Measurements from ENCODE around the gene EXD3. TPM values are rescaled to one million over a fixed set of nuclear protein-coding genes. Genes with fewer than 3 reads are reported as not detected.

The EXD3 gene, protein sequence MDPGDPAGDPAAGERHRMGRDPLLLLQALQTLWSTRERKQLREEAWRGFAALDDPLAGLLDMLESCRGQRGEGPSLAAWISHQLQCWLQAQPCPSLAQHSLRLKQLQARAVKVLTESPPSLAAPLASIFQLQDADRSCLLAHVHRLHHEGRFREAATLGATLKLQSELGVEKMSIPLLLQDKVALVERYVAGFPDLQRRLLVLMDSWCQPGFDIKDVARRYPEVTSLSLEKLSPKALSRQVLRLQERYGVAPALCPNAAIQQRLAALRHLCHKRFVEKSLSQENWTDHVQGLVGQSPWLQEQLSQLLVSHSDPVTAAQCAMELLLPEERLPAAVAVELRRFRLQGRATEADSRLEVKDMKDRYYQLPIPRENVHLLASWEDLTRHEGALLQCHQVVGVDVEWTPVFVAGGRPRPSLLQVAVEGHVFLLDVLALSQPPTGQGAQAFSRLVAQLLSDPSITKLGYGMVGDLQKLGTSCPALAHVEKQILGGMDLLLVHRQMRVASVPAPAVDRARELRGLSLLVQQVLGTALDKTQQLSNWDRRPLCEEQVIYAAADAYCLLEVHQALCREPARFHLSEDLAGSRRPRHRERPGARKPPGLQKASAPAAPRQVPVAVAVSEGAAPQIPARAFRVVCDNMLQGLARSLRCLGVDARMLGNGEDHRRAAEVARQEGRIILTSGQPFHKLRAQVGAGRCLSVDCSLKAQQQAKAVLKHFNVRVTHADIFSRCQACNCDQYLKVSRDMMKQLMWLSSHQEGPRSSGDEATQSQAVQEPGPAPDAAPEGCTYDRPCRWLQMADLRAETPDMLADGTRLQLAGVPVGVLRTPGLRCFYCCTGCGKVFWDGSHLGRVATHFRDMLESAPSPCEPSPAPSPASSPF
- total RNA-seq (2011; cell fraction: chromatin; rRNA removed; ENCODE audit: low replicate concordance), result 17.3 and 38.8 TPM in 2 replicates
- total RNA-seq (2011; cell fraction: nucleolus; rRNA removed), result 26.5 and 29.7 TPM in 2 replicates
- total RNA-seq (2011; cell fraction: nucleoplasm; rRNA removed), result 17.2 and 17.5 TPM in 2 replicates
- total RNA-seq (2014; rRNA removed) (6.5 and 6.7 TPM in 2 replicates), total RNA-seq (2014; rRNA removed; fragmentation: Illumina TruSeq; extraction: Trizol) (1.3 and 1.5 TPM in 2 replicates), total RNA-seq (2015; rRNA removed; fragmentation: Illumina TruSeq; extraction: Trizol) (3.3 and 3.4 TPM in 2 replicates), total RNA-seq (2021) (11.7 and 12.5 TPM in 2 replicates), polyA plus RNA-seq (2011; rRNA removed) (3.9 and 8.0 TPM in 2 replicates), polyA plus RNA-seq (2014; fragmentation: Illumina TruSeq; extraction: Trizol) (5.6 and 8.5 TPM in 2 replicates), polyA plus RNA-seq (2014; fragmentation: Nextera tagmentation; extraction: Ambion mirVana) (under 1 TPM; 0.29 to 0.35 TPM), polyA plus RNA-seq (2014; rRNA removed) (8.6 and 10.2 TPM in 2 replicates), polyA minus RNA-seq (2011; rRNA and poly(A)+ RNA removed) (2.0 and 3.0 TPM in 2 replicates), Bru-seq, nascent RNA (percentile 49 among the genes with signal in this experiment), BruChase-seq, experiment 1, labeled RNA remaining after a 2-hour chase (percentile 43 among the genes with signal in this experiment), BruChase-seq, experiment 2, labeled RNA remaining after a 6-hour chase (percentile 45 among the genes with signal in this experiment)
- polyA plus RNA-seq (2011; cell fraction: cytosol; rRNA removed), result 5.1 and 8.7 TPM in 2 replicates
- 60.2 and 73.6 TPM in 2 replicates for polyA plus RNA-seq (2011; cell fraction: nucleus; rRNA removed)
- 7.9 and 18.3 TPM in 2 replicates for polyA plus RNA-seq (2012)
- 2.3 and 5.6 TPM in 2 replicates for polyA minus RNA-seq (2011; cell fraction: cytosol; rRNA and poly(A)+ RNA removed)
- 6.2 and 8.9 TPM in 2 replicates for polyA minus RNA-seq (2011; cell fraction: nucleus; rRNA and poly(A)+ RNA removed)
- long read RNA-seq, experiment 1, partial matches to known transcripts, result 3 of 12 reads
- long read RNA-seq, experiment 1, other reads (novel, unspliced or antisense), result 5 of 12 reads
- long read RNA-seq, experiment 2, transcript EXD3-203 (3 exons, 1,585 nt), result major isoform, 6 of 15 reads
- long read RNA-seq, experiment 2, partial matches to known transcripts, result 5 of 15 reads
- long read RNA-seq, experiment 2, other reads (novel, unspliced or antisense), result 3 of 15 reads
- long read RNA-seq, experiment 3, partial matches to known transcripts, result 0 of 1 reads
- long read RNA-seq, experiment 3, other reads (novel, unspliced or antisense), result 0 of 1 reads

GRCh38 chr9:137422604-137423513, at the start of gene EXD3, which contains the start of gene NOXA1:
Gene EXD3 (minus strand): TSS chr9:137423162. CDS start chr9:137395357, 27,805 bp downstream.
Gene NOXA1 (plus strand): TSS chr9:137423393. CDS start chr9:137423530, 137 bp downstream.
- ATAC-seq (peak; percentile 87), FAIRE-seq (peak; percentile 40), DNase-seq (ENCODE audit: extremely low read depth in 1 of 4, low spot score in 3 of 4) (peak; percentile 96 to 98 (median 98))
- Histone ChIP-seq H2AFZ (ENCODE audit: low read depth, low read length) (peak within 1 kb of the TSS; percentile 71), H3K9me1 (ENCODE audit: control insufficient read depth, insufficient read depth, low read length) (no peaks in the 10 kb centered on the region), H3K4me2 (ENCODE audit: insufficient read depth, low read length) (peak within 1 kb of the TSS; percentile 94), H3K79me2 (ENCODE audit: control insufficient read depth, insufficient read depth, low read length) (peaks cover 43% of the 10 kb centered on the region), H3K9me3 (replicated peaks; ENCODE audit: control insufficient read depth, insufficient read depth, low read depth, low read length) (no peaks in the 10 kb centered on the region), H3K4me1 (replicated peaks in 1 of 2; ENCODE audit: control insufficient read depth in 2 of 2, insufficient read depth in 2 of 2, low read length in 2 of 2) (peaks cover 35 to 46% of the 10 kb centered on the region in 2 experiments), H3K27ac (ENCODE audit: extremely low read depth, low read depth, low read length) (peak within 1 kb of the TSS; percentile 72), H3K9ac (ENCODE audit: insufficient read depth in 1 of 2, low read depth in 2 of 2, low read length in 2 of 2) (peak within 1 kb of the TSS; percentile 80 to 95), H3K27me3 (ENCODE audit: control insufficient read depth in 2 of 2, insufficient read depth in 2 of 2, low read length in 2 of 2) (no peaks in the 10 kb centered on the region), H3K4me3 (peak within 1 kb of the TSS; percentile 97), H3K36me3 (ENCODE audit: control insufficient read depth, insufficient read depth, low read length) (peaks cover 5% of the 10 kb centered on the region; the same call in 1 of the 3 replicates), H4K20me1 (replicated peaks; ENCODE audit: control insufficient read depth, insufficient read depth, low read length) (no peaks in the 10 kb centered on the region)
- in situ Hi-C loops (cut with MboI) (no loop called here), intact Hi-C loops (cut with micrococcal nuclease) (loop anchor here (10.0 kb wide), 1 partner anchor 118 kb away; the partner anchor contains the start of gene NRARP)
- CTCF ChIA-PET (ENCODE audit: low intra/inter-chr PET ratio), result interaction anchor here (0.7 to 1.1 kb wide), 2 partner anchors 23 to 145 kb away, joined by 4 to 5 read pairs; no protein-coding TSS in a partner anchor
- POLR2A ChIA-PET, result interaction anchor here (0.6 to 3.4 kb wide), 8 partner anchors 8 to 305 kb away, joined by 3 to 21 read pairs (median 4); no protein-coding TSS in a partner anchor
- WGBS (ENCODE audit: insufficient coverage, low coverage, missing lambda C conversion rate), result under 1% methylated on average over 25 of the region's 113 CpGs
- no TSS peak for BruUV-seq (replicated peaks)
- TF ChIP-seq, protein P1, sequence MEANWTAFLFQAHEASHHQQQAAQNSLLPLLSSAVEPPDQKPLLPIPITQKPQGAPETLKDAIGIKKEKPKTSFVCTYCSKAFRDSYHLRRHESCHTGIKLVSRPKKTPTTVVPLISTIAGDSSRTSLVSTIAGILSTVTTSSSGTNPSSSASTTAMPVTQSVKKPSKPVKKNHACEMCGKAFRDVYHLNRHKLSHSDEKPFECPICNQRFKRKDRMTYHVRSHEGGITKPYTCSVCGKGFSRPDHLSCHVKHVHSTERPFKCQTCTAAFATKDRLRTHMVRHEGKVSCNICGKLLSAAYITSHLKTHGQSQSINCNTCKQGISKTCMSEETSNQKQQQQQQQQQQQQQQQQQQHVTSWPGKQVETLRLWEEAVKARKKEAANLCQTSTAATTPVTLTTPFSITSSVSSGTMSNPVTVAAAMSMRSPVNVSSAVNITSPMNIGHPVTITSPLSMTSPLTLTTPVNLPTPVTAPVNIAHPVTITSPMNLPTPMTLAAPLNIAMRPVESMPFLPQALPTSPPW (CRISPR knock-in tag; IDR thresholded peaks at IDR 0.05), result peak; percentile 95
- TF ChIP-seq, protein P2, sequence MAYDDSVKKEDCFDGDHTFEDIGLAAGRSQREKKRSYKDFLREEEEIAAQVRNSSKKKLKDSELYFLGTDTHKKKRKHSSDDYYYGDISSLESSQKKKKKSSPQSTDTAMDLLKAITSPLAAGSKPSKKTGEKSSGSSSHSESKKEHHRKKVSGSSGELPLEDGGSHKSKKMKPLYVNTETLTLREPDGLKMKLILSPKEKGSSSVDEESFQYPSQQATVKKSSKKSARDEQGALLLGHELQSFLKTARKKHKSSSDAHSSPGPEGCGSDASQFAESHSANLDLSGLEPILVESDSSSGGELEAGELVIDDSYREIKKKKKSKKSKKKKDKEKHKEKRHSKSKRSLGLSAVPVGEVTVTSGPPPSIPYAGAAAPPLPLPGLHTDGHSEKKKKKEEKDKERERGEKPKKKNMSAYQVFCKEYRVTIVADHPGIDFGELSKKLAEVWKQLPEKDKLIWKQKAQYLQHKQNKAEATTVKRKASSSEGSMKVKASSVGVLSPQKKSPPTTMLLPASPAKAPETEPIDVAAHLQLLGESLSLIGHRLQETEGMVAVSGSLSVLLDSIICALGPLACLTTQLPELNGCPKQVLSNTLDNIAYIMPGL (CRISPR knock-in tag; IDR thresholded peaks at IDR 0.05), result peak; percentile 92; the same call in 1 of the 2 replicates
- TF ChIP-seq ELF1 (tag; IDR thresholded peaks at IDR 0.05), result peak; percentile 79
- no peak for TF ChIP-seq NR1H2 (CRISPR knock-in tag; IDR thresholded peaks at IDR 0.05)
- TF ChIP-seq, protein P3, sequence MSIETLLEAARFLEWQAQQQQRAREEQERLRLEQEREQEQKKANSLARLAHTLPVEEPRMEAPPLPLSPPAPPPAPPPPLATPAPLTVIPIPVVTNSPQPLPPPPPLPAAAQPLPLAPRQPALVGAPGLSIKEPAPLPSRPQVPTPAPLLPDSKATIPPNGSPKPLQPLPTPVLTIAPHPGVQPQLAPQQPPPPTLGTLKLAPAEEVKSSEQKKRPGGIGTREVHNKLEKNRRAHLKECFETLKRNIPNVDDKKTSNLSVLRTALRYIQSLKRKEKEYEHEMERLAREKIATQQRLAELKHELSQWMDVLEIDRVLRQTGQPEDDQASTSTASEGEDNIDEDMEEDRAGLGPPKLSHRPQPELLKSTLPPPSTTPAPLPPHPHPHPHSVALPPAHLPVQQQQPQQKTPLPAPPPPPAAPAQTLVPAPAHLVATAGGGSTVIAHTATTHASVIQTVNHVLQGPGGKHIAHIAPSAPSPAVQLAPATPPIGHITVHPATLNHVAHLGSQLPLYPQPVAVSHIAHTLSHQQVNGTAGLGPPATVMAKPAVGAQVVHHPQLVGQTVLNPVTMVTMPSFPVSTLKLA (conservative IDR thresholded peaks at IDR 0.05), result peak in 1 of 2 experiments; percentile 38; a peak in 1 of 4 replicates
